Measurements from ENCODE around the gene NCKAP5.

Gene NCKAP5

DNA sequence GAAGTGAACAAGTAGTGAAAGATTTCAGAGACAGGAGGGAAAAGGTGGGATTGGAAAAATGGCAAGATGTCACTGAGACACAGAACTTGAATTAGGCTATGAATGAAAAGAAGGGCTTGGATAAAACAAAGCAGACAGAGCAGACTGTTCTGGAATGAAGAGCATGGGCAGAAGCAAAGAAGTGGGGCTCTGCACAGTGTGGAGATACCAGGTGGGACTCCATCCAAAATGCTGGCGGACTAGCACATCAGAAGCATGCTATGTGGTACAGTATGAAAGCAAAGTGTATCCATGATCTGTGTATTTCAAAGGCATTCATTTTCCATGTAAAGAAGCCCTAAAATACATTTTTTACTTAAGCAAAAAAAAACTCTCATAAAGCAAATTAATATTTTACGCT, 487.4 kb downstream of the NCKAP5 start:
- DNase-seq (ENCODE audit: low read depth), result no peak

DNA sequence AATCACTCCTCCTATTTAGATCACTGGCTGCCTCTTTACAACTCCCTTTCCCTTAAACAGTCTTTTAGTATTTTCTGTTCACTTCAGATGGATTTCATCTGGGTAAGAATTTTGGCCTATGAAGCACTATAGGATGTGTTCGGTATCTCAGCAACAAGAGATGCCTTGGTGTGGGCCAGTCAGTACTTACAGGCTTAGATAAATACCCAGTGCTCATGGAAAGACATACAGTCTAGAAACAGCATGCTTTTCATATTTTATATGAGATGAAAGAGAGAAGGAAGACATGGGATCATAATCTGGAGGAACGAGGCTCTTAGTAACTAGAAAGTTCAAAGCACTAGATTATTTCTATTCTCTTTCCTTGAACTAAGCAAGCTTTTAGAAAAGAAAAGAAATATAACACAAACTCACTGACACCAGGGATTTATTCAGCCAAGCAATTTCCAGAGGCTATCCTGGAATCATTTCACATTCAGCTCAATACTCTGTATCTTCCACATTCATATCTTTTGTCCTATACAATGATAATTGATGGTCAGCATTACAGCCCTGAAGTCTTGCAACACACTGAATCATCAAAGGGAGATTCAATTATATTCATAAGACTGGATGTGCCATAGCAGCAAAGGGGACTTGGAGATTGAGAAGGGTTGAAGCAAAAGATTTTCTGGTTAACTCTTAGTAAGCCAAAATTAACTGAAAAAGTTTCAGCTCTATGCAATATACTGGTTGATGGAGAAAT, 489.4 kb downstream of the NCKAP5 start:
- DNase-seq (ENCODE audit: low read depth), result no peak

DNA sequence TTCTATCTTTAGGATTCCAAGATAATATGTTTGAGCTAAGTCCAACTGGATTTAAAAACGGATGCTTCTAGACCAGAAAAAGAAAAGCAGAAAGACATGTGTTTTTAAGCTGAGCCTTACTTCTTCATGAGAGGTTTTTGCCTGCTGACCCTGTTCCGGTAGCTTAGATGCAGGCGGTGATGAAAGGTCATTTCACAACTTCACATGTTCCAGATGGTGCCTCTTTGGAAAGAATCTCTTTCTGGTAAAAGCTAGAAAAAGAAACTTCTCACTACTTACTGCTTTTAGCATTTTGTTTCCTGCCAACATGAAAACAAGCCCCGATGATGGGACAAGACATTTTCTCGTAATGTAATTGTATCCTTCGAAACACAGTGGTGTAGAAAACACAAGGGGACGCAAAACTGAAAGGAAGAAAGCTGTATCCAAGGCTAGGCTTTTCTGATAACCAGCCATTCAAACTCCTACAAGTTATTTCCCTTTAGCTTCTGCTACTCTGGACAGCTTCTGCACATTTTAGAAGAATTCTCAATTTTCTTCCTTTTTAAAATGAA, 490.9 kb downstream of the NCKAP5 start:
- DNase-seq (ENCODE audit: low read depth), result no peak

DNA sequence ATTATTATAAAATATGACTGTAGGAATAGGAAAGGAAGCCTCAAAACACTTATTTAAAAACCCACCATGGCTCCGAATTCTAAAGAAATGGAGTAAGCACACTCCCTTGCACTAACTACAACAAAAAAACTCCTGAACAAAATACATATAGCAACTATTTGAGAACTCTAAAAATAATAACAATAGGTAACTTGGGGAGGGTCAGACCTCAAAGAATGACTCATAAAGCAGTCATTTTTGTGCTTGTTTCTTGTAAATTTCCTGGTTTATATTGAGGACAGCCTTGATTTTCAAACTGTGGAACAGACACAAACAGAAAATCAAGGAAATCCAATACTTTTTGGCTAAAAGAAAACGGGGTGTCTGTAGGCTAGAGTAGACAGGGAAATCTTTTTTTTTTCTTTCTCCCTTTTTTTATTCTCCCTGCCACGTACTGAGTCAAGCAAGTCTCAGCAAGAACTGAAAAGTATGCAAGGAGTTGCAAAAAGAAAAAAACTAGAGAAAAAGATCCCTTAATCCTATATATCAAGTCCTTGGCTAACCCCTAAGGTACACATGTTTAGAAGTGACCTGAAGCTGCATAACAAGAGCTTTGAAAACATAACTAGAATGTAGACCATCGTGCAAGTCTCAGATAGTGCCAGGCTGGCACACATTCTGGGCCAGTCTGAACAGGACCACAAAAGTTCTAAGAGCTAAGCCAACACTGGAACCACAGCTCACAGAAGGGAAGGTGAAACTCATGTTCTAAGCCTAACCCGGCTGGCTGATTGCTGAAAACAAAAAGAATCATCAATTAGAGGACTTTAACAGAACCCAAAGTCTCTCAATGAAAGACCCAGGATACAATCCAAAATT, 495.2 kb downstream of the NCKAP5 start:
- DNase-seq (ENCODE audit: low read depth), result no peak

DNA sequence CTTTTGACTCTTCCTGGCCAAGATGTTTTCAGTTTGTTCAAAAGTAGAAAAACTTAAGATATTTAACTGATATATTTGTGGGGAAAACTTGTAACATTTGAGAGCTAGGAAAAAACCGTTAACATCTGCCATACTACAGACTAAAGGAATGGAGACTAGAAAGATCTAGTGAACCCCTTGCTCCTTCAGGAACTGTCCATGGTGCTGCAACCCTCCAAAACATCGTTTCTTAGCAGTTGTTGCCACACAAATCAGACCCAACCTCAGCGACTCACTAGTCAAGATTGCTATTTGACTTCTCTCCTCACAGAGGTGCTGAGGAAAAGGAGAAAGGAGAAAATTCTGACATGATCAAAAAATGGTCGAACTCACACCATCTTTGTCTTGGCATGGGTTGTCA, 504.5 kb downstream of the NCKAP5 start:
- no peak for DNase-seq (ENCODE audit: low read depth)

DNA sequence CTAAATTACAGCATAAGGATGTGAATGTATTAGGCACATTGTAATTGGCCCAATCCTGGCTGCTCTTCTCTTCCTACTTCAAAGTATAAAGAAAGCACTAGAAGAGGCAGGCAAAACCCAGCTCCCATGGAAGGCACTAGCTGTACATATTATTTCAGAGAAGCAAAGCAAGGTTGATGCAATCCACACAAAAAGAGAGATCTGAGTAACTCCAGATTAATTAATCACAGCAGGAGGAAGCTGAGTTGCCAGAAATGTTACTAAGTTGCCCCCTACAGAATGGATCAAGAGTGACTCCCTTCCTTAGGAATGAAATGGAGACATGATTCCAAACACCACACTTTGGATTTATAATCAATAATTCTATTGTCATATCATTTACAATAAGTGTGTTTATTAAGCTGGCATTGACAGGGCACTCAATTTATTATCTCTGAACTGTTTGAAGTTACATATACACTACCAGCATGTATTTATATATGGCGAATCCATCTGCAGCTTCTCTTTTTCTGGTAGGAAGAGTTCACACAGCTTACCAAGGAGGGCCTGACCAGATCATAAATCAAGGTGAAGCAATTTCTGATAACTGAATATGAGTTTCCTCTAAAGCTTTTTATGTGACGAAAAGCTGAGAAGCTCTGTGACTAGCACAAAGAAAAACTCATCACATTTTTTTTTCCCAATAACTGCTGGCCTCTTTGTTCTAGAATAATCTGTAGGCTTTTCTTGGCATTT, 505.2 kb downstream of the NCKAP5 start:
- no peak for DNase-seq (ENCODE audit: low read depth)

DNA sequence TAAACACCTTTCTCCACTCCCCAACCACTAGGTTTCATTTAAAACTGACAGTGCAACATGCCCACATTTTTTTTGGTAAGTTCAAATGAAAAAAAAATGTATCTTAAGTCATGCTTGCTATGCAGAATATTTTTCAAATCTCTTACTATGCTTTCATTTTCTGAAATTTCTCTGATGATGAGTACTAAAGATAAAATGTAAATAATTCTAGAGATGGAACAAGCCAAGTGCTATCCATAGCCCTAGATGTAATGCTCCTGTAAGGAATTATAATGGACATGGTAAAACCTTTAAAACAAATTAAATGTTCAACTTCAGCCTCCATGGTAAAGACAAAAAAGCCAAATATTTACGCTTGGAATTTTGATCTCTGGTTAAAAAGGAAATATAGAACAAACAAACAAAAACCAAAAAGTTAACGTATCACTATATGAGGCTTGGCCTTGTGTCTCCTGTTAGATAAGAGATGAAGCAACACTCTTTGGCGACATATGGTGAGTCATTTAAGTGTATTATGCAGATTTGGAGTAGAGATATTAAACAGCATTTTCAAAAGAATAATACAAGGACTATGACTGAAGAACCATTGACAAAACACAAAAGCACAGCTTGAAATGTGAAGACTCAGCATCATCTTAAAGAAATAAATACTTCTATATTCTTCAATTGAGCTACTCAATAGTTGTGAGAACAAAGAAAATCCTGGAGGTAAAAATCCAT, 506.2 kb downstream of the NCKAP5 start:
- no peak for DNase-seq (ENCODE audit: low read depth)

DNA sequence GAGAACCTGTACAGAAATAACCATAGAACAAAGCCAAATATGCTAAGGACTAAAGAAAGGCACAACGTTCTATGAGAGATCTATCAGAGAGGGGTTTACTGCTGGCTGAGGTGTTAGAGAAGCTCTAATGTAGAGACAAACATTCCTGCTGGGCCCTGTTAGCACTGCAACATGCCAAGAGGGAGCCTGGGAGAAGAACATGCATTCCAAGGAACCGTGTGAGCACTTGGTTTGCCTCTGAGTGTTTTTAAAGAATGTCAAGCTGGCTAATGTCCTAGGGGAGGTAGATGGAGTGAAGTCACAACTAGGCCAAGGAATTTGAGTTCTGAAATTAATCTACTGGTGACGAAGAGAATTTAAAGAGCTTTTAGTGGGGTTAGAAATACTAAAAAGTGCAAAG, 514.0 kb downstream of the NCKAP5 start:
- DNase-seq (ENCODE audit: low read depth), result no peak

DNA sequence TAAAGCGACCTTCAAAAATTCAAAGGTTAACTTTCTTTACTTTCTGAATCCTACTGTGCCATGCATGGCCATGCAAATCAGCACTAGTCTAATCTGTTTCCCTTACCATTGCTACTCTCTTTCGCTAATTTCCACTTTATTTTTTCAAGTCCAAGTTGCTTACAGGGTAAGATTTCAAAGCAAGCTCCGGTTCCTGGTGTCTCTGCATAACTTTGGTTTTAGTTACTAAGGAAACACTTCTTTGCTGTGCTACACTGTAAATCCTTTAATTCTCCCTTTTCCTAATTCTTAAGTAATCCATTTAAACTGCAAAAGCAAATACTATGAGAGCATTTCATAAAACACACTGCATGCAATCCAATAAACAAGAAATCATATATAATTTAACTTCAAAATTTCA, 514.7 kb downstream of the NCKAP5 start:
- DNase-seq (ENCODE audit: low read depth), result no peak

DNA sequence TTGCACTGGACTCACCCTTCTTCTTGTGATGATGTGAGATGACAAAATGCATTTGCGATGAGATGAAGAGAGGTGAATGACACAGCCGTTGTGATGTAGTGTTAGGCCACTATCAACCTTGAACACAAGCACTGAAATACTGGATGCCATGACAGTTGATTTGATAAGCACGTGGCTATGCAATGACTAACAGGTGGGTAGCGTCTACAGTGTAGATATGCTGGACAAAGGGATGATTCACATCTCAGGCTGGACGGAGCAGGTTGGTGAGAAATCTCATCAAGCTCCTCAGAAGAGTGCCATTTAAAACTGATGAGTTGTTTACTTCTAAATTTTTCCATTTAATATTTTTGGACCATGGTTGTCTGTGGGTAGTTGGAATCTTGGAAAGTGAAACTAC, 522.5 kb downstream of the NCKAP5 start:
- DNase-seq (ENCODE audit: low read depth), result no peak

DNA sequence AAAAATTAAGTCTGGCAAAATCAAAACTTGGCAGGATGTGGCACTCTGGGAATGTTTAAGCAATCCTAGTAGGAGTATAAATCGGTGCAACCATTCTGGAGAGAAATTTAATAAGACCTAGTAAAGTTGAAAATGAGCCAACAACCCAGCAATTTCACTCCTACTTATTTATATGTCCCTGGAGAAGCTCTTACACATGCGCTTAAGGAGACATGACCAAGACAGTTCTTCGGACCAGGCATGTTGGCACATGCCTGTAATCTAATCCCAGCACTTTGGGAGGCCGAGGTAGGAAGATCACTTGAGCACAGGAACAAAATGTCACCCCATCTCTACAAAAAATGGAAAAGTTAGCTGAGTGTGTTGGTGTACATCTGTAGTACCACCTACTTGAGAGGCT, 523.7 kb downstream of the NCKAP5 start:
- DNase-seq (ENCODE audit: low read depth), result no peak

DNA sequence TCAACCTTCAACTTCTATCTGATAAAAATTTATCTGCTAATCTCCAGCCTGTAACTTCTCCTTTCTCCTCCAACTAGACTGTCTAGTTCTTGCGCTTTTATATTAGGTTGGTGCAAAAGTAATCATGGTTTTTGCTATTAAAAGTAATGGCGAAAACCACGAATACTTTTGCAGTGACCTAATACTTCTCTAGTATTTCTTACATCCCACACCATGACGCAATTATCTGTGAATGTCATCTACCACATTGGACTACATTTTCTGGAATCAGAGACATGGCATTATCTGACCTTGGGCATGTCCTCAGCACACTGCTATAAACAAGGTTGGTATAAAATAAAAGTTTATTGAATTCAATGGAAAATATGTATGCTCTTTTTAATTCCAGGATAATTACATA, 528.1 kb downstream of the NCKAP5 start:
- DNase-seq (ENCODE audit: low read depth), result no peak

DNA sequence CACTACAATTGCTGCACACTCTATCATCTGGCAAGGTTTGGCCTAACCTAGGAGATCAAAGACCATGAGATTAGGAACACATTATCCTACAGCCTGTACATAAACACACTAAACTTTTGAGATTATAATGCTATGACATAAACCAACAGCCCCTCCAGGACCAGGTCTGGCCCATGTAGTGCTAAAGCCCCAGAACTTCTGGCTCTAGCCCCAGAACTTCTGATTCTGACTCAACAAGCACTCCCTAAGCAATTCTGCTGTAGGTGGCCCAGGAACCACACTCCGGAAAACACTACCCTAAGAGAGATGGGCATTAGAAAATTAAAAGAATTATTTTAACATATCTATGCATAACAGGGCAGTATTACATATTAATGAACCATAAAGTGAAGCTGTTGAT, 528.7 kb downstream of the NCKAP5 start:
- DNase-seq (ENCODE audit: low read depth), result no peak

DNA sequence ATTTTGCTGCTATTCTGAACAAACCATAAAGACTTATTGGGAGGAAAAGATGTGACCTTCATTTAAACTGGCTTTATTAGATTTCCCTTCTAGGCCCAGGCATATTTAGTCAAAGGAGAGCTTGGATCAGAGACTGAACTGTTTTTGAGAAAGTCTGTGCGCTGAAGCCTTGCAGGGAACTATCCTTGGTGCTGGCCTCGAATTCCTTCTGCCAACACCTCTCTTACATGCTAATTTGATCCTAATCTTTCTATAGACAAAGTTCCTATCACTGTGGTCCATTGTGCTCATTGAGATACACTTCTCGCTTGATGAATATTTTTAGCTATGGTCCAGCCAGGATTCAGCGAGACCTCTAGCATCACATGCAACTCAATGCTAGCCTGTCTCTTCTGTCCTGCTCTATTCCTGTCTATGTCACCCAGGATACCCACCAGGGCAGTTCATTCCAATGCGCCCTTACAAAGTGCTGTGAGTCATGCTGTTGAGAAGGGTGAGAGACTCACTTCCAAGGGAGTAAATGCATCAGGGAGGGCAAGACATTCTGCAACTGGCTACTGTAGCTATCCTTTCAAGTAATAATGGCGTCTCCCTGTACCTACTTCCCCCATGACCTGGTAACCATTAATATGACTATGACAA, 541.6 kb downstream of the NCKAP5 start:
- DNase-seq (ENCODE audit: low read depth), result no peak

DNA sequence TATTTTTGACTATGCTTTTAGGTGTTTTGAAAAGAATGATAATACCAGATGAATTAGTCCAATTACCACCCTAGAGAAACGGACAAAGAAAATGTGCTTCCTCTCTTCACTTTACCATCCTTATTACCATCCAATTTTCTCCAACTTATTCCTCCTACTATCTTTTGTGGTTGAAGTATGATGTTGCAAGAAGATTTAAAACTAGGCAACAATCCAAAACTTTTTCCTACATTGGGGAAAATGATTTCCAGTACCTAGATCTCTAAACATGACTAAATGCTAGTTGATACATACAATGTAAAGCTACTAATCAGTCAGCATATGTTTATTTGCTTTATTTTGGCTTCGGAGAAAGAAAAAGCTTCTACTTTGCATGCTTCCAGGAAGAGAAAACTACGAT, 543.3 kb downstream of the NCKAP5 start:
- no peak for DNase-seq (ENCODE audit: low read depth)

DNA sequence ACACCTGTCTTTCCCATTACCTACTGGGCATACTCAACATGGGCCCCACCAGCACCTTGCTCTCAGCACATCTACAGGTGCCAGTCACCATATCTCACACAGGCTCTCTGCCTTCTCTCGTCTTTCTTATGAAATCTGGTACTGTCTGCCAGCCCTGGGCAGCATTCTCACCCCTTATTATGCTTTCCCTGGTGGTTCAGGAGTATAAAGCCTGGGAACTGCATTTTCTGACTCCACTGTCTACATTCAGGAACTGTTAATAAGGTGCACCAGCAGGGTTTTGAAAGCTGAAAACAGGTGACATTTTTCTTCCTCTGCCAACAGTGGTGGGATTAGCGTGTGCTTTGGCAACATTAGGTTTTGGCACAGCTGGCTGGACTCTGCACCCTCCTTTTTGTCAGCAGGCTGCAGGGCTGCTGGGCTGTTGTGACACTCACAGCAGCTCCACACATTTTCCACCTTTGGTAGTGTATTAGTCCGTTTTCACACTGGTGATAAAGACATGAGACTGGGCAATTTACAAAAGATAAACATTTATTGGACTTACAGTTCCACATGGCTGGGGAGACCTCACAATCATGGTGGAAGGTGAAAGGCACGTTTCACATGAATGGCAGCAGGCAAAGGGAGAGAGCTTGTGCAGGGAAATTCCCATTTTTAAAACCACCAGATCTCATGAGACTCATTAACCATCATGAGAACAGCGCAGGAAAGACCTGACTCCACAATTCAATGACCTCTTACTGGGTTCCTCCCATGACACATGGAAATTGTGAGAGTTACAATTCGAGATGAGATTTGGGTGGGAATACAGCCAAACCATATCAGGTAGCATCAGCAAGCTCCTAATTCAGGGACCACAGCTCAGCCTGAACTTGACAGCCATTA, 555.2 kb downstream of the NCKAP5 start:
- no peak for DNase-seq (ENCODE audit: low read depth)

DNA sequence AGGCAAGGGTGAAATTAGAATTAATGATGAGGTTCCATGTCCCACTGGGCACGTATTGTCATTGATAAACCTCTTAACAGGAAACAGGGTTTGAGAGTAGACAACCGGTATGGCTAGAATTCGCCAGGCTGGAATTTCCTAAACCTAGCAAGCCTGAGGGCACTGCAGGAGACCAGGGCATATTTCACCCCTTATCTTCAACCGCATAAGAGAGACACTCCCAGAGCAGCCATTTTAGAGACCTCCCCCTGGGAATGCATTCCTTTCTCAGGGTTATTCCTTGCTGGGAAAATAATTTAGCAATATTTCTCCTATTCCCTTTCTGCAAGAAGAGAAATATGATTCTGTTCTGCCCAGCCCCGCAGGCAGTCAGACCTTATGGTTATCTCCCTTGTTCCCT, 563.6 kb downstream of the NCKAP5 start:
- DNase-seq (ENCODE audit: low read depth), result no peak

DNA sequence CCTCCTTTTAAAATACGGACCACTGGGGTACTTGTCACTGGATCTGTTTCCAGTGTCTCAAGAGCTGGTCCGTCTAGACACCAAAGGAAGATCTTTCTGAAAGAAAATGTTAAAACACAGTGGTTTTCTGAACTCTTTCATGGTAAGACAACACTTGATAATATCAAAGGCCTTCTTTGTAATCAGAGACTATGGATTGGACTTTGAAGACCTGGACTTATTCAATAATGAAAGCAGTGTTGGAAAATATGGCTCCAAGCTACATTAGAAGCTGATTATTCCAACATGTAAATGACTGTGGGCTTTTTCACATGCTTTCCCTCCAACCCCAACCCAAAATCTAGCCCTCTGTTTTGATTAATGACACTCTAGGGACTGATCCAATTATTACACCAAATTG, 568.8 kb downstream of the NCKAP5 start:
- no peak for DNase-seq (ENCODE audit: low read depth)

DNA sequence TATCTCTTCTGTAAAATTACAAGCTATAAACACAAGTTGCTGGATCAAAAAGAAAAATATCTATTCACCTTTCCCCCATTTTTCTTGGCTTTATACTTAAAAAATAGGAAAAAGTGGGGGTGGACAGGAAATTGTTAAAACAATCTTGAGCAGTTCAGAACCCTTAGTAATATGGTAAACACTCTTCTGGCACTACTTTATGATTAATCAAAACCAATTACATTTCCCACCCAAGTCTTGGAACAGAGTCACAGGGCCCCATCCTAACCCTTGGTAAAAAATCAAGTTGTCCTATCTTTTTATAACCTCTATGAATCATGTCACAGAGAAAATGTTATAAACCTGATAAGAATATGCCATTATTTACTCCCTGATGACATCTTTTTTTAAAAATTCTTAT, 570.0 kb downstream of the NCKAP5 start:
- no peak for DNase-seq (ENCODE audit: low read depth)

DNA sequence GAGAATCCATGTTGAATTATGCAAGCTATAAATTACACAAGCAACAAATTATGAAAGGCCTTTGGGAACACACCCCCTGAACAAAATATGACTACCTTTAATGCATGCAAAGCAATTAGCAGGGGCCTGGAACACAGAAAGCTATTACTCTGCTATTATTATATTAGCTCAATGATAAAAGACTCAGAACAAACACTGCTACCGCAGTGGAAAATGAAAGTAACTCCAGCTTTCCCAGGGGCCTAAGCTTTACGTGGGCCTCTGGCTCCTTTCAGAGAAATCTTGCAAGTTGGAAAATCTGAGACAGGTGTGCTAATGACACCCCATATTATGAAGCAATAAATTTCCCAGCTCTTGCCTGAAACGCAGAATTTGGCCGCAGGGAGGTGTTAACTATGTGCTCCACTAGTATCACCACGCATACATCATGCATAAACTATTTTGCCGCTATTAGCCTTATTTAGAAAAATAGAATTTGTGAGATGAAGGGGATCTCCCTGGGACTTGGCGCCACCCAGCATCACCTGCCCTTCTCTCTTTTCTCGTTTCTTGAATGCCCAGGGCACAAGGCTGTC, 576.7 kb downstream of the NCKAP5 start:
- no peak for DNase-seq (ENCODE audit: low read depth)

All from CMK (cell line).